HepG2 (cell line): ENCODE data around the gene SIRT1. TPM values are rescaled to one million over a fixed set of nuclear protein-coding genes. Genes with fewer than 3 reads are reported as not detected.
A peak's percentile ranks its signal among the peaks of the same experiment; 100 is the strongest.

Experiments used
- DR1 ChIP-seq: sonication (generic); formaldehyde crosslinking; IDR thresholded peaks from 2 replicates; pipeline ENCODE4 v1.8.0; 2021; ENCODE audit warnings: mild to moderate bottlenecking, missing genetic modification reagents, inconsistent platforms
- KDM6A ChIP-seq: IDR thresholded peaks from 2 replicates; pipeline ENCODE4 v1.6.1; 2016; ENCODE audit warnings: low read depth
- LRRFIP1 ChIP-seq: sonication (generic); formaldehyde crosslinking; conservative IDR thresholded peaks from 2 replicates; pipeline ENCODE4 v1.4.0; 2020; ENCODE audit warnings: missing genetic modification reagents
- NFIC ChIP-seq: IDR thresholded peaks from 2 replicates; pipeline ENCODE4 v1.6.1; 2012; ENCODE audit warnings: mild to moderate bottlenecking, low read length, inconsistent platforms
- PATZ1 ChIP-seq: sonication (generic); formaldehyde crosslinking; IDR thresholded peaks from 2 replicates; pipeline ENCODE4 v1.4.0; 2020; ENCODE audit warnings: missing genetic modification reagents
- RFXANK ChIP-seq: IDR thresholded peaks from 2 replicates; pipeline ENCODE4 v1.6.1; 2016
- RXRA ChIP-seq: sonication (generic); formaldehyde crosslinking; IDR thresholded peaks from 2 replicates; pipeline ENCODE4 v1.5.1; 2020; ENCODE audit warnings: missing genetic modification reagents
- TOPORS ChIP-seq: sonication (generic); formaldehyde crosslinking; IDR thresholded peaks from 2 replicates; pipeline ENCODE4 v1.8.0; 2023; ENCODE audit warnings: mild to moderate bottlenecking, missing genetic modification reagents
- ZBED4 ChIP-seq: sonication (generic); formaldehyde crosslinking; IDR thresholded peaks from 2 replicates; pipeline ENCODE4 v1.4.0; 2020; ENCODE audit warnings: missing genetic modification reagents, borderline replicate concordance
- ZBTB4 ChIP-seq: sonication (generic); formaldehyde crosslinking; IDR thresholded peaks from 2 replicates; pipeline ENCODE4 v1.4.0; 2020; ENCODE audit warnings: missing genetic modification reagents, mild to moderate bottlenecking, borderline replicate concordance
- ZNF138 ChIP-seq: sonication (generic); formaldehyde crosslinking; IDR thresholded peaks from 2 replicates; pipeline ENCODE4 v1.5.0; 2020; ENCODE audit warnings: mild to moderate bottlenecking, low read depth, missing genetic modification reagents
- ZNF256 ChIP-seq: sonication (generic); formaldehyde crosslinking; conservative IDR thresholded peaks from 2 replicates; pipeline ENCODE4 v1.4.0; 2020; ENCODE audit warnings: missing genetic modification reagents
- ZNF414 ChIP-seq: sonication (generic); formaldehyde crosslinking; IDR thresholded peaks from 2 replicates; pipeline ENCODE4 v1.5.0; 2020; ENCODE audit warnings: missing genetic modification reagents
- ZNF639 ChIP-seq: conservative IDR thresholded peaks from 2 replicates; pipeline ENCODE4 v1.6.1; 2018; ENCODE audit warnings: missing genetic modification reagents
- ZNF816 ChIP-seq: sonication (generic); formaldehyde crosslinking; IDR thresholded peaks from 2 replicates; pipeline ENCODE4 v1.8.0; 2022; ENCODE audit warnings: missing genetic modification reagents, mild to moderate bottlenecking, borderline replicate concordance
- polyA plus RNA-seq, 8 experiments: library from polyadenylated mRNA; depleted of rRNA in 3 of 8; stranded (reverse) in 7 of 8; unstranded in 1 of 8; fragments of >200 nt; fragmentation: Illumina TruSeq in 4 of 8; extraction: Trizol in 4 of 8; gene quantifications; 2 replicates each; pipeline versions ENCODE4 v1.2.1 to v1.2.3, GENCODE V29; 2011 to 2016; ENCODE audit warnings: low read depth in 4 of 8, missing spikeins in 1 of 8, mixed read lengths in 1 of 8; ENCODE audit not compliant: insufficient read depth in 1 of 8
- total RNA-seq, 5 experiments: library from RNA; depleted of rRNA; stranded (reverse); fragments of >200 nt; fragmentation: Illumina TruSeq; extraction: Trizol; gene quantifications; 2 replicates each; pipeline ENCODE4 v1.2.3, GENCODE V29; 2016; ENCODE audit warnings: low read depth in 1 of 5

The SIRT1 gene
- total and polyA plus RNA-seq, 2 of the 13 experiments (the other 11 are each of a cell fraction or from before 2014, with no cell fraction given) = 9.4 to 10.2 TPM

- TF ChIP-seq ZNF138 = no peak
- TF ChIP-seq NFIC = peak; percentile 46; the same call in 1 of the 2 replicates
- TF ChIP-seq TOPORS (CRISPR knock-in tag) = no peak
- no peak for TF ChIP-seq ZNF816
- no peak for TF ChIP-seq ZBTB4
- peak; percentile 45; the same call in 1 of the 2 replicates for TF ChIP-seq ZBED4 (CRISPR knock-in tag)
- TF ChIP-seq RFXANK (CRISPR knock-in tag) = no peak
- TF ChIP-seq ZNF414 = no peak
- no peak for TF ChIP-seq ZNF256 (CRISPR knock-in tag)
- no peak for TF ChIP-seq KDM6A (CRISPR knock-in tag)
- TF ChIP-seq PATZ1 (CRISPR knock-in tag) = no peak
- no peak for TF ChIP-seq RXRA (CRISPR knock-in tag)
- no peak for TF ChIP-seq ZNF639
- TF ChIP-seq DR1 (CRISPR knock-in tag) = no peak
- no peak for TF ChIP-seq LRRFIP1 (CRISPR knock-in tag)
These were observed 46.7 kb upstream of the SIRT1 start, which contains the start of gene DNAJC12 (continued) for GRCh38 chr10:67837541-67838314.
